Activated T-cell treated with anti-CD3 and anti-CD28 coated beads, Interleukin-2, amount 50 U/mL, for 72 hours (primary cell): ENCODE measurements around the gene COL12A1. TPM values are rescaled to one million over a fixed set of nuclear protein-coding genes. Genes with fewer than 3 reads are reported as not detected.

Experiments
- ATAC-seq, 2 donors: fragments of 150-1000 bp; cut with Tn5 transposase; replicated peaks in 1 of 2; 2 replicates each; pipeline ENCODE4 v1.10.0; 2021; ENCODE audit warnings: moderate library complexity in 2 of 2, mild to moderate bottlenecking in 1 of 2
- DNase-seq, 2 donors: peaks; one replicate each; pipeline ENCODE4 v3.0.0; 2021 to 2022; ENCODE audit warnings: mixed read lengths in 1 of 2
- H3K27ac Mint-ChIP-seq: one replicate; pipeline ENCODE4 v1.8.0; 2022; ENCODE audit warnings: mild to moderate bottlenecking, moderate library complexity, mixed read lengths
- H3K27me3 Mint-ChIP-seq: one replicate; pipeline ENCODE4 v1.8.0; 2022; ENCODE audit warnings: low read depth, mixed read lengths
- H3K36me3 Mint-ChIP-seq, 2 donors: one replicate each; pipeline ENCODE4 v1.8.0; 2022; ENCODE audit warnings: mixed read lengths in 2 of 2, mild to moderate bottlenecking in 1 of 2; ENCODE audit not compliant: insufficient read depth in 2 of 2
- H3K4me1 Mint-ChIP-seq: one replicate; pipeline ENCODE4 v1.8.0; 2022; ENCODE audit warnings: low read depth, mixed read lengths
- H3K4me3 Mint-ChIP-seq, 2 donors: one replicate each; pipeline ENCODE4 v1.8.0; 2022; ENCODE audit warnings: mild to moderate bottlenecking in 2 of 2, mixed read lengths in 2 of 2, moderate library complexity in 2 of 2
- H3K9me3 Mint-ChIP-seq, 2 donors: one replicate each; pipeline ENCODE4 v1.8.0; 2022; ENCODE audit warnings: mixed read lengths in 2 of 2
- total RNA-seq, 2 donors: library from RNA; stranded (reverse); gene quantifications; one replicate each; pipeline ENCODE4 v1.2.3, GENCODE V29; 2022

Gene COL12A1
- total RNA-seq, 2 donors from 2014 or later, result not detected

DNA sequence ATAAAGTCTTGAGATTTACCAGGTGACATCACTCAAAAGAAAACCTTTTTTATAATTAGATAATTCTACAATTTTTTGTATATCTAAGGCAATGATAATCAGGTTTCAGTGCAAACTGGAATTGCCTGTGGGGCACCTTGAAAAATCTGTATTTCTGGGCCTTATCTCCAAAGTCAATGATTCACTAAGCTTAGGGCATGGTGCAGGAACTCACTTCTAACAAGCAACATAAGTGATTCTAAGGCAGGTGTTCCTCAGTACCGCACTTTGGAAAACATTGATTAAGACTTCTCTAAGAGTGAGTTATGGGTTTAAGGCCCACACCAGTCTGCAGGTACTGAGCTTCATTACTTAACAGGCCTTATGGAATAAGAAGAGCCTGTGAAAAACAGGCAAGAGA, 115.3 kb downstream of the COL12A1 start:
- no peak for DNase-seq
- Mint-ChIP-seq H3K9me3 (no peaks in the 10 kb centered on the region), H3K36me3 (no peaks in the 10 kb centered on the region), H3K27ac (no peak overlapping the region), H3K4me3 (no peak overlapping the region), H3K27me3 (peaks cover 7% of the 10 kb centered on the region), H3K4me1 (no peaks in the 10 kb centered on the region)
- no peak for ATAC-seq

DNA sequence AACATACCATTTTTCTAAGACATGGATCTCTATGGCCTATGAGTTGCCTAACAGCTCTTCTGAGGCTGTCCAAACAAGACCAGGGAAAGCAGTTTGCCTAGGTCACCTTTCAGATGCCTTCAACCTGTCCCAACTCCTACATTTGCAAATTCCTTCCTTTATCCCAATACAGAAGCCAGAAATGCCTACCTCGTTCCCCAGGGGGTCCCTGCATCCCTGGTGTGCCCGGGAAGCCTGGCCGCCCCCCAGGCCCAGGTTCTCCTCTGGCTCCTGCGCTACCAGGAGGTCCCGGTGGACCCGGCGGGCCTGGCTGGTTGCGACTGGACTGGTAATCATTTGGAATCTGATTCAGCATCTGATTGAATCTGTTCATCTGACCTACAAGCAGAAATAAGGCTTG, 115.9 kb downstream of the COL12A1 start:
- ATAC-seq (no peak), DNase-seq (no peak)
- H3K27ac Mint-ChIP-seq, result no peak overlapping the region
- H3K36me3 Mint-ChIP-seq, result no peaks in the 10 kb centered on the region
- H3K27me3 Mint-ChIP-seq, result peaks cover 14% of the 10 kb centered on the region
- no peaks in the 10 kb centered on the region for H3K4me1 Mint-ChIP-seq
- H3K9me3 Mint-ChIP-seq, result no peaks in the 10 kb centered on the region
- no peak overlapping the region for H3K4me3 Mint-ChIP-seq

DNA sequence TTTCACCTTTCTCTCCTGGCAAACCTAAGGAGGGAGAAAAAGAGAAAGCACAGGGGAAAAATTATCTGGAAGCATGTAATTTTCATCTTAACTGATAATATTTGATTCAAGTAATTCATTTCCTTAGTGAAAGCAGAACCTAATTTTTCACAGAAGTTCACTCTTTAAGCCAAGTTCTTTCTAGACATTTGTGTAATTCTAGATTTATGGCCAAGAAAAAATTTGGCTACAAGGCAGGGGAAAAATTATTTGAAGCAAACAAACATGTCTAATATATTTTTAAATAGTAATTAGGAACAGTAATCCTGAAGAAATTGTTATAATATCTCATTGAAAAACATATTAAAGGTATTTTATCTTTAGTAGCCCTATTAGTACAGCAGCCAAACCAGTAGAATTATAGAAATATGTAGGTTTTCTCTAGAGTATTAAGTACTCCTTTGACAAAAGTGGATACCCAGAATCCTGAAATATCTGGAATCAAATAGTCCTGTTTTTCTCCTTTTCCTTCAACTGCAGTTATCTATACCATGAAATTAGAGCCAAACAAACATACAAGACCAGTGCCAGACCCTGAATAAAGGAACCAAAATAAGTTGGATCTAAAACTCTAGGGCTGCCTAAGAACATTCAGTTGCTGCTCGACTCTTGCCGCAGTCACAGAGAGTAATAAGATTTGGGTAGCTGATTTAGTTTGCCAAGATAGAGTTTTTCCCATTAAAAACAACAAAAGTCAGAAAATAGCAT, 116.5 kb downstream of the COL12A1 start:
- no peak overlapping the region for H3K4me3 Mint-ChIP-seq
- peaks cover 20% of the 10 kb centered on the region for H3K27me3 Mint-ChIP-seq
- DNase-seq, result no peak
- H3K27ac Mint-ChIP-seq, result no peak overlapping the region
- no peaks in the 10 kb centered on the region for H3K4me1 Mint-ChIP-seq
- peaks cover 0 to 3% of the 10 kb centered on the region in 2 donors for H3K36me3 Mint-ChIP-seq
- ATAC-seq, result no peak
- no peaks in the 10 kb centered on the region for H3K9me3 Mint-ChIP-seq

DNA sequence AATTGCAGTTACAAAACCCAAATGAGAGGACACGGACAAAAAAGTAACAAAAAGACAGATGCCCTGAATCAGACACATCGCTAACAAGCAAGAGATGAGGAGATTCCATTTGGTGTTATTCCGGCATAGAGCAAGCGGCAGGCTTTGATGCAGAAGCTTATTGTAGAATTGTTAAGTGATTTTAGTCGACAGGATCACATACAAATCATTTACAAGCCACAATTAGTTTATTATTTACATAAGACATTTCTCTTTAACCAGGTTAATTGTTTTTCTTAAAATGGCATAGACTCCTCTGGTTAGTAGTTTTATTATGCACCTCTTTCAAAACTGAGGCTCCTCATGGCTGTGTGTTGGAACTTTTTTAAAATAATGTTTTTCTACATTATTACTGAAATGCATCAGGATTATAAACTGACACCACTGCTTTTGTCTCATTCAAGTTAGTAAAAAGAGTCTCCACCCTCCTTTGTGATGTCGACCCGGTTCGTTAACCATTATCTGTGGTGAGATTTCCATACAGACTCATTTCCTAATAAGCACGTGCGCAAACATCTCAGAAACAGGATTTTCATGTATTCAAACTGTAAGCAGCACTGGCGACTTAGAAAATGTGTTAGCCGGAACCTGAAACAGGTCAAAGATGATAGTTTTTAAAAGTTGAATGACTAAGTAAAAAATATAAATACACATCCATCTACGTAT, 119.8 kb downstream of the COL12A1 start:
- no peak for ATAC-seq
- Mint-ChIP-seq H3K4me1 (no peaks in the 10 kb centered on the region), H3K9me3 (no peaks in the 10 kb centered on the region), H3K27ac (no peak overlapping the region), H3K36me3 (peaks cover 0 to 3% of the 10 kb centered on the region in 2 donors), H3K27me3 (peaks cover 28% of the 10 kb centered on the region), H3K4me3 (no peak overlapping the region)
- no peak for DNase-seq

DNA sequence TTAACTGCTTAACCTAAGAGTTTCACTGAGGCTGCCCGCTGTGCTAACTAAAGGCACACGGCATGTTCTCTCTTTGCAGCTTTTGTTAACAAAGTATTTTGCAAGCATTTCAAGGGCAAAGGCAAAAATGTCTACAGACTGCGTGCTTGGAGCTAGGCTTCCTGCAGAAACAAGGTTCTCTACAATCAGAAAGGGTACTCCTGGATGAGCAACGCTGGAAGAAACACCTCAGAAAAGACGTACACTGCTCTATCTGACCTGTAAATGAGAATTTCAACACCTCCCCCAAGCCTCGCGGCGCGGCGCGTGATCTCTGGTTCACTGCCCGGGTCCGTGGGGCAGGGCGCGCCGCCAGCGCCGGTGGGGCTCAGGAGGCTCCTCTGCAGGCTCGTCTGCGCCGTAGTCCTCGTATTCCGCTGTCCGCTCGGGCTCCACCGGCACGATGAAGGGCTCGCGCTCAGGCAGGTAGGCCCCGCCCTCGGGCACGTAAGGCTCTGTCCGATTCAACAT, 120.9 kb downstream of the COL12A1 start:
- peaks cover 0 to 3% of the 10 kb centered on the region in 2 donors for H3K36me3 Mint-ChIP-seq
- no peak for ATAC-seq
- H3K9me3 Mint-ChIP-seq, result no peaks in the 10 kb centered on the region
- no peaks in the 10 kb centered on the region for H3K4me1 Mint-ChIP-seq
- peaks cover 28% of the 10 kb centered on the region for H3K27me3 Mint-ChIP-seq
- DNase-seq, result no peak
- H3K4me3 Mint-ChIP-seq, result peak overlapping the region in 1 of 2 donors; percentile 15
- H3K27ac Mint-ChIP-seq, result no peak overlapping the region

DNA sequence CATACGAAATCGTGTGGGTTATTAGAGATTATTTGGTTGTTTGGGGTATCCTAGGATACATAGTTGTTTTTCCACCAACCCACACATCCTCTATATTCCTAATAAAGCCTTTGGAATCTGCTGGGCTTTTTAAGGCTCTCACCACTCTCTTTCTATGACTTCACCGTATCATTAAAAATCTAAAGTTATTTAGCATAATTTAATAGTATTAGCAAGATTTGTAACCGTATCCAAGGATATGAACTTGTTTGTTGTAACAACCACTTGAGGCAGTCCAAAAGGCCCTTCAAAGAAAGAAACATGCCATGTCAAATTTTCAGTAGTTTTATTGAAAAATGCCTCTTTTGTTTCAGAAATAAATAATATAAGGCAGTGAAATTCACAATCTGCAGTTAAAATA, 121.8 kb downstream of the COL12A1 start:
- Mint-ChIP-seq H3K27me3 (peaks cover 28% of the 10 kb centered on the region), H3K9me3 (no peaks in the 10 kb centered on the region), H3K4me3 (no peak overlapping the region), H3K36me3 (peaks cover 0 to 3% of the 10 kb centered on the region in 2 donors), H3K27ac (no peak overlapping the region), H3K4me1 (no peaks in the 10 kb centered on the region)
- no peak for DNase-seq
- ATAC-seq, result no peak

DNA sequence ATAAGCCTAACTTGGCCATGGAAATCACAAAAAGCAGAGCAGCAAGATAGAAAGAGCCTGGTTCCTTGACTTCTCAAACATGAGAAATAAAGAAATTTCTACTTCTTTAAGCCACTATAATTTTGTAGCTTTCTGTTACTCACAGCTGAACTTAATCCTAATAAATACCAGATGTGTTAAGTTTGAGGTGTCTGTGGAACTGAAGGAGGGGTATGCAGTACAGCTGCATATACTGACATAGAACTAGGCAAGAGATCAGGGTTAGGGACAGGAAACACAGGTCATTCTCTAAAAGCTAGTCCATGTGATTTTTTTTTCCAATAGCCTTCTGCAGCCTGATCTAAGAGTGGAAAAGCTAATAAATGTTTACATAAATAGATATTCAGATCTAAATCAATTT, 123.9 kb downstream of the COL12A1 start:
- ATAC-seq (no peak), DNase-seq (no peak)
- no peaks in the 10 kb centered on the region for H3K9me3 Mint-ChIP-seq
- H3K4me3 Mint-ChIP-seq, result no peak overlapping the region
- H3K27me3 Mint-ChIP-seq, result peaks cover 28% of the 10 kb centered on the region
- no peaks in the 10 kb centered on the region for H3K4me1 Mint-ChIP-seq
- H3K36me3 Mint-ChIP-seq, result peaks cover 0 to 3% of the 10 kb centered on the region in 2 donors
- H3K27ac Mint-ChIP-seq, result no peak overlapping the region

DNA sequence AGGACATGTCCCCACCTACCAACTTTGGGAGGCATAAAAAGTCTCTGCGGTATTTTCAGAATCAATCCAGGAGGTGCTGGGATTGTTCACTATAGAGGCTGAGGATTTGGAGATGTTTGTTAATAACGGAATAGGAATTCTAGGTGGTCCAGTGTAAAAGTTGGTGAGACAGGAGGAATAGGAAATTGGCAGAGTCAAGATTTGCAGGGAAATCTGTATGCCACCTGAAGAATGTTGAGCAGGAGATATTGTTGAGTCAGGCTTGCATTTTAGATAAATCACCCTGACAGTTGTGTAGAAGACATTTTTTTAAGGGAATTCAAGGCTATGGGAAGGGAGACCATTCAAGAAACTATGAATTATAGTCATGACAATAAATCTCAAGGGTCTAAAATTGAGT, 124.8 kb downstream of the COL12A1 start:
- Mint-ChIP-seq H3K36me3 (peaks cover 0 to 3% of the 10 kb centered on the region in 2 donors), H3K27ac (no peak overlapping the region), H3K4me3 (no peak overlapping the region), H3K9me3 (no peaks in the 10 kb centered on the region), H3K27me3 (peaks cover 25% of the 10 kb centered on the region), H3K4me1 (no peaks in the 10 kb centered on the region)
- DNase-seq, result no peak
- no peak for ATAC-seq

DNA sequence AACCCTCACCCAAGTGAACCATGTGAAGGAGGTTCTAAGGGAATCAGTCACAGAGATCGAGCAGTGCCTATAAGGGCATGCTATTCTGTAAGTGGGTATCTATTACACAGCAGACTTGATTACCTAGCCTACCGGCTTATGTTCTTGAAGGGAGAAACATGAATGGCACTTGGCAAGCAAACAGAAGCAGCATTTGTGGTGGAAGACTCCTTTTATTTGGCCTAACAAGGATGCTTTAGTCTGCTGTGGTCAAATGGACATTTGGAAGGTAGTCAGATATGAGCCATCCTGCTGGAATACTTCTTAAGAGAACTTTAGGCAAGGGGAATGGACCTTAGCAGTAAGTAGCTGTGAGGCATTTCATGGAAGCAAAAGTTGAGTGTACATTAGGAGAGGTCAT, 126.3 kb downstream of the COL12A1 start:
- ATAC-seq, result no peak
- H3K4me3 Mint-ChIP-seq, result no peak overlapping the region
- no peak for DNase-seq
- H3K4me1 Mint-ChIP-seq, result no peaks in the 10 kb centered on the region
- peaks cover 0 to 3% of the 10 kb centered on the region in 2 donors for H3K36me3 Mint-ChIP-seq
- H3K27me3 Mint-ChIP-seq, result peaks cover 11% of the 10 kb centered on the region
- H3K9me3 Mint-ChIP-seq, result no peaks in the 10 kb centered on the region
- no peak overlapping the region for H3K27ac Mint-ChIP-seq

DNA sequence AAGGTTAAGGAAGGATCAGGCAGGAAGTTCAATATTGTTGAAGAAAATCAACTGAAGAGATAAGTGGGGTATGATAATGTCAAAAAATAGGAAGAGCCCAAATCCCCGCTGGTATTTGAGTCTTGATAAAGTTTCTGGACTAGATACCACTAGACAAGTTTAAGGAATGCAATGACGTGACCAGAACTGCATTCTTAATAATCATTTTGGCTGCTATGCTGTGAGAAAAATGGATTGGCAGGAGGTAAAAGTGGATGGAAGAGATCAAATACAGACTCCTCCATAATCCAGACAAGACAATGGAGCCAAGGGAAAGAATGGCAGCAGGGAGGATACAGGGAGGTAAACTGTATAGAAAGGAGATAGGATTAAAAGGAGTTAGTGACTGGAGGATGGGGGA, 128.2 kb downstream of the COL12A1 start:
- Mint-ChIP-seq H3K27me3 (no peaks in the 10 kb centered on the region), H3K27ac (no peak overlapping the region), H3K4me3 (no peak overlapping the region), H3K4me1 (no peaks in the 10 kb centered on the region), H3K9me3 (no peaks in the 10 kb centered on the region), H3K36me3 (no peaks in the 10 kb centered on the region)
- DNase-seq (no peak), ATAC-seq (no peak)

DNA sequence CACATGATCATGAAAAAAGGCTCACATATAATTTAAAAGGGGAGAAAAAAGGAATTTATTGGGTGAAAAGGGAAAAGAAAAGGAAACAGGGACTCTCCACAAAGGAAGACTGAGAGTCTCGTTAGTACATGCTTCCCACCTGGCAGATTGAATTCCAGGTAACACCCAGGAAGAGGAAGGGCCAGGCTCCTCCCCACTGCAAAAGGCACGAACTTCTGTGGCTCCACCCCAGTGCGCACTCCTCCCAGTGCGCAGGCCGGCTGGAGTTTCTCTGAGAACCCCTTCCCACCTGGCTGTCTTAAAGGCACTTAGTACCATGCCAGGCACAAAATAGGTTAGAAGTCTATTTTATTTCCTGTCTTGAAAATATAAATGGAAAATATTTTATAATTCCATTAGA, 129.8 kb downstream of the COL12A1 start:
- Mint-ChIP-seq H3K36me3 (no peaks in the 10 kb centered on the region), H3K4me3 (no peak overlapping the region), H3K9me3 (no peaks in the 10 kb centered on the region), H3K4me1 (no peaks in the 10 kb centered on the region), H3K27ac (no peak overlapping the region), H3K27me3 (no peaks in the 10 kb centered on the region)
- DNase-seq, result no peak
- no peak for ATAC-seq

DNA sequence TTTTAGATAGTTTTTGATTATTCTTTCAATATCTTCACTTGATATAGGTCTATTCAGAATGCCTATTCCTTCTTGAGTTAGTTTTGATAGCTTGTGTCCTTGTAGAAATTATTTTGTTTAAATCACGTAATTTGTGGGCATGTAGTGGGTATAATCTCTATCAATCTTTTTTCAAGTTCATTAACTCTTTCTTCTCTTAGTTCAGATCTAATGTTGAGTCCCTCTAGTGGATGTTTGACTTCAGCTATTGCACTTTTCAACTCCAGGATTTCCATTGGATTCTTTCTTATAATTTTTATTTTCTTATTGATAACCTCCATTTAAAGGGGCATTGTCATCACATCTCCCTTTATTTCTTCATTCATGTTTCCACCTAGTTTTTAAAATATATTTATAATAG, 135.6 kb downstream of the COL12A1 start:
- Mint-ChIP-seq H3K4me1 (no peaks in the 10 kb centered on the region), H3K27ac (no peak overlapping the region), H3K27me3 (no peaks in the 10 kb centered on the region), H3K36me3 (no peaks in the 10 kb centered on the region), H3K9me3 (peaks cover 1 to 2% of the 10 kb centered on the region in 2 donors), H3K4me3 (no peak overlapping the region)
- DNase-seq (no peak), ATAC-seq (no peak)

DNA sequence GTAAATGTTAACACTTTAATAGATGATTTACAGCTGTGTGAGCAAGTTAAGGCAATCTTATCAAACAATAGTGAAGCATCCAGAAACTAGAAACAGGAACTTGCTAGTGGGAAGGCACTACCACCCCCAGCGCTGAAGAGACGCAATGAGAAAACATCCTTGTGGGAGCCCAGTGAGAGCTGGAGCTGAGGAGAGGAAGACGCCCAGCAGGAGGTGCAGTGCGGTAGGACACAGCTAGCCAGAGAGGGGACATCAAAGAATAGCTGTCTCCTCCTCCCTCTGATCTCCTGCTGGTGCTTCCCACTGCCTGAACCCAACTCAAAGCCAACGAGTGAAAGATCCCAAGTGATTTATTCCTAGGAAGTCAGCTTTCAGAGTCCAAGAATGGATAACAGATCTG, 140.3 kb downstream of the COL12A1 start:
- no peak overlapping the region for H3K27ac Mint-ChIP-seq
- H3K4me1 Mint-ChIP-seq, result no peaks in the 10 kb centered on the region

More for the DNA sequence above, 140.3 kb downstream of the COL12A1 start:
- ATAC-seq, result no peak
- H3K9me3 Mint-ChIP-seq, result peaks cover 1 to 2% of the 10 kb centered on the region in 2 donors
- H3K4me3 Mint-ChIP-seq, result no peak overlapping the region
- no peaks in the 10 kb centered on the region for H3K36me3 Mint-ChIP-seq
- no peaks in the 10 kb centered on the region for H3K27me3 Mint-ChIP-seq
- no peak for DNase-seq
